DMS 273 (cell line): Measurements from ENCODE around the gene JCAD.
"Not testable (repeated sequence)": the region's sequence is repeated elsewhere in the genome, so short reads cannot be mapped to it uniquely, and the experiment has no call there.

Experiments
- DNase-seq: peaks from one replicate; lab custom pipeline; 2025; ENCODE audit not compliant: unreplicated experiment; lab: John Stamatoyannopoulos, UW

The JCAD gene

DNA sequence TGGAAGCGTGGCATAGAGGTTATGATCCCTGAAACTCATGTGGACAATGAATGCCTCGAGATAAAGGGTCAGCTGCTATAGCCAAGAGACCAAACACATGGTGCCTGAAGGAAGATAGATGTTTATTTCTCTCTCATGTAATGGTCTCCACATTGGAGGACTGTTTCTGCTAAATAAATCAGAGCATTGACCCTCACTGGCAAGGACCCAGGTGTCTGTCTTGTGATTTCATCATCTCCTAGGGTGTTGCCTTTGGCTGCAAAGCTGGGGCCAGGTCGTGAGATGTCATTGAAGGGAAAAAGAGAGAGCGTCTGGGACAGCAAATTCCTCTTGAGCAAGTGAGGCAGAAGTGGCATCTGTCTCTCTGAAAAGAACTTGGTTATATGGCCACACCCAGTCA, 64.6 kb downstream of the JCAD start:
- DNase-seq, result no peak

DNA sequence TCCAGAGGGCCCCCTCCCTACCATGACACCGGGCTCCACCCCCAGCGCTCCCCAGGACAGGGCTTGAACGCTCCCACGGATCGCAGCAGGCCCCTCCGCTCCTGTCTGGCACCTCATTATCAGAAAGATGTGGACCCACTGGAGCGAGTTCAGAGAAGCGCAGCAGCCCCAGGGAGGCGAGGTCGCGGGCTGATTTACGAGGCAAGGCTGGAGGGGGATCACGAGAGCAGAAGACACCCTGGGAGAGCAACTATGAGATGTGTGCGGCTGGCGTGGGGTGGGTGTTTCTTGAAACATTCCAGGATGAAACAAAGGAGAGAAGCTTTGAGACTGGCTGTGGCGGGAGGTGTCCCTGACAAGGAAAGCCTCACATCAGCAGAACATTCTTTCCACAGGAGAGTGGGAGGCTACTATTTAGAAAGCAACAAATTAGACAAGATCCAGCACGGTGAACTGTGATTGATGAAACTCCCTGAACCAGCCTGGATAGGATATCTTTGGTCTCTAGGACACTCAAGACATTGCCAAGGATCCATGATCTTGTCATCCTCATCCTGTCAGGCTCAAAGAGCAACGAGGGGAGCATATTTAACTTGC, 66.0 kb downstream of the JCAD start:
- no peak for DNase-seq

DNA sequence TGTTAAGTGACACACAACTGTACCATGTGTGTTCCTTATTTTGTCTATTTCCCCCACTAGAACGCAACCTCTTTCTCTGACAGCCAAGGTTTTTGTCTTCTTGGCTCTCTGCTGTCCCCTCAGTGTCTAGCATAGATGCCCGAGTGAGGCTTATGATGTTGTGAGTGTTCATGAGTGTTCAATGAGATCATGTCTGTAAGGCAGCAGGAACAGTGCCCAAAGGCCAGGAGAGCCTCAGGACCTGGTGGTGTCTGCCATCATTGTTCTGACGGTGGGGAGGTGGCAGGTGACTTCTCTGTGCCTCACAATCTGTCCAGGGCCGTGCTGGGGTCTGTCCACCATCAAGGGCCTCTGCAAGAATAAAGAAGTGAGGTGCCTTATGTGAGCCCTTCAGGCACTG, 66.5 kb downstream of the JCAD start:
- DNase-seq, result no peak

GRCh38 chr10:29991382-29991781, 68.0 kb downstream of the JCAD start:
- no peak for DNase-seq

GRCh38 chr10:29987471-29987870, 71.9 kb downstream of the JCAD start:
- DNase-seq, result no peak

- DNase-seq, result no peak
Observed at GRCh38 chr10:29982997-29983648, 76.3 kb downstream of the JCAD start.

DNA sequence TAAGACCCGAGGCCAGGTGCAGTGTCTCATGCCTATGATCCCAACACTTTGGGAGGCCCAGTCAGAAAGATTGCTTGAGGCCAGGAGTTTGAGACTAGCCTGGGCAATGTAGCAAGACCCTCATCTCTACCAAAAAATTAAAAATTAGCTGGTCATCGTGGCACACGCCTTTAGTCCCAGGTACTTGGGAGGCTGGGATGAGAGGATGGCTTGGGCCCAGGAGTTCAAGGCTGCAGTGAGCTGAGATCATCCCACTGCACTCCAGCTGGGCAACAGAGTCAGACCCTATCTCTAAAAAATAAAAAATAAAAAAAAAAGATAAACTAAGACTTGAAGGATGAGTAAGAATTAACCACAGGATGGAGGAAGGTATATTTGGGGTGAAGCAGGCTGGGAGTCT, 77.9 kb downstream of the JCAD start:
- DNase-seq, result no peak

DNA sequence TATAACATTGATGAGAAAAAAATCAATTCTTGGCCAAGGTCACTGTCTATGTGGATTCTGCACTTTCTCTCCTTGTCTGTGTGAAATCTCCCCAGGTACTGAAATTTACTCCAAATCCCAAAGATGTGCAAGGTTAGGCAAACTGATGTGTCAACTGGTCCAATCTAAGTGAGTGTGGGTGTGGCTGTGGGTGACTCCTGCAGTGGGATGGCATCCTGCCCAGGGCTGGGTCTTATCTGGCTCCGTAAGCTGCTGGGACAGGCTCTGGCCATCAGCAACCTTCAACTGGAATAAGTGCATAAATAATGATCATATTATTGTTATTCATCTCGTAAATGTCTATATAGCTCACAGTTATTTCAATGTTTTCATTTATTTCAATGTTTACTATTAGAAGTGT, 79.3 kb downstream of the JCAD start:
- no peak for DNase-seq

DNA sequence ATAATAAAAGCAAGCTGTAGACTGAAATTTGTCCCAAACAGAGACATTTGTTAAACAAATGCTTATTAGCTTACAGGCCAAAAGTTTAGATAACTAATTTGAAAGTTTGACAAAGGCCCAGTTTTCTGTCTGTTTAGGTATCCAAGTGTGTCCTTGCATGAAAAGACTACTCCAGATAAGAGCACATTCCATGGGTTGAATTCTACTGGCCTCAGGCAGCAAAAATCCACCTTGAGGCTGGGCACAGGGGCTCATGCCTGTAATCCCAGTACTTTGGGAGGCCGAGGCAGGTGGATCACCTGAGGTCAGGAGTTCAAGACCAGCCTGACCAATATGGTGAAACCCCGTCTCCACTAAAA, 80.0 kb downstream of the JCAD start:
- not testable (repeated sequence) for DNase-seq

- DNase-seq, result no peak
Observed at GRCh38 chr10:29977171-29977570, 82.2 kb downstream of the JCAD start.

- DNase-seq, result no peak
Observed at GRCh38 chr10:29976134-29976533, 83.3 kb downstream of the JCAD start.

GRCh38 chr10:29974773-29975172, 84.6 kb downstream of the JCAD start:
- DNase-seq, result no peak

DNA sequence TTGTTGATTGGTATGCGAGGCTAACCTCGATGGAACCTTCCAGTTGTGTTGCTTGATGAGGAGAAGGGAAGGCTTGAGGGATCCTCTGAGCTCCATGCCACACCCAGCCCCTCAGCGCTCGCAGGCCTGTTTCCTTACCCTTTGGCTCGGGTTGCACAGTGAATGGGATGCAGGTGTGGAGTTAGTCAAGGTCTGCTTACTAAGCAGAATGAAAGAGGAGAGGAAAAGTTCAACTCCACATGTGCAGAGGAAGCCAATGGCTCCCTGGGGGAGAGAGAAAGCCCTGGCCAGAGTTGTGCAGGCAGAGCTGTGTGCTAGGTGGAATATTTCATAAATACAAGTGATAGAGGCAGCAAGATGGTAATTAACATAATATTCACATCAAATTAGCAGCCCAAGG, 85.5 kb downstream of the JCAD start:
- DNase-seq, result no peak

- no peak for DNase-seq
Observed at GRCh38 chr10:29970576-29970975, 88.8 kb downstream of the JCAD start.

DNA sequence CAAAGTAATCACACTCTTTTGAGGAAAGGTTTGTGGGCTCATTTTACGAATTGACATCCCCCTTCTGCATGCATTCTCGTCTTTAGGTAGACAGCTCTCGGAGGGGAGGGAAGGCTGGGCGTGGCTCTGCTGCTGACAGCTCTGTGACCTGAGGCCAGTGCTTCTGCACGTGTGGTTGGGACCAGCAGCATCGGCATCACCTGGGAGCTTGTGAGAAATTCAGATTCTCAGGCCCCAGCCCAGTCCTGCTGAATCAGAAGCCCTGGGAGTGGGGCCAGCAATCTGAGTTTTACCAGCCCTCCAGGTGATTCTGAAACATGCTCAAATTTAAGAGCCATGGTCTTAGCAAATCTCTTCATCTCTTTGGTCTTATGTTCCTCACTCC, 89.4 kb downstream of the JCAD start:
- no peak for DNase-seq

DNA sequence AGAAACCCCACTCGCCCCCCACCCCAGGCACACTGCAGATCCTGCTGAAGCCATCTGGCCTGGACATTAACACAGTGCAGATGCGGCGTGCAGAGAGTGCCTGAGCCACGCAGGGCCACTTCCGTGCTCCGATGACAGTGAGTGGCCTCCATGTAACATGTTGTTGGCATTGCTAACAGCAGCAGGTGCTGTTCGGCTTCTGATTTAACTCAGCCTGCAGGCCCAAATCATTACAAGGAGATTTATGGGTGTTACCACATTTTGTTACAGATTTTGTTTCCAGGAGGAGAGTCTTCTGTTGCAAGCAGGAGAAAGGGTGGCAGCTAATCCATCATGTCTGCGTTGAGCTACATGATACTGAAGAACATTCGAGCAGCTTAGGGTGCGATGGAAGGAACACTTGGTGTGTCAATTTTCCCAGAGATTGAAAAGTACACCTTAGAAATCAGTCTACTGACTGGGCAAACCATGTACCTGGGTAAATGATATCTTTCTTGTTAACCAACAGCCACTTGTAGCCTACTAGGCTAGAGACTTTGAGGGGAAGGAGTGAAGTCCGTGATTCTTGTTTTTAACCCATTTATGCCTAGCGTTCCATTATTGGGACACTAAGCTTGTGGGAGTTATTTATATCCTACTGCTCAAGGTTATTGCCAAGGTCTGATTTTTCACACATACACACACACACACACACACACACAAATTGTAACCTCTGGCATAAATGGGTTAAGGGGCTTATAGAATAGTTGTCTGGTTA, 90.0 kb downstream of the JCAD start:
- no peak for DNase-seq

DNA sequence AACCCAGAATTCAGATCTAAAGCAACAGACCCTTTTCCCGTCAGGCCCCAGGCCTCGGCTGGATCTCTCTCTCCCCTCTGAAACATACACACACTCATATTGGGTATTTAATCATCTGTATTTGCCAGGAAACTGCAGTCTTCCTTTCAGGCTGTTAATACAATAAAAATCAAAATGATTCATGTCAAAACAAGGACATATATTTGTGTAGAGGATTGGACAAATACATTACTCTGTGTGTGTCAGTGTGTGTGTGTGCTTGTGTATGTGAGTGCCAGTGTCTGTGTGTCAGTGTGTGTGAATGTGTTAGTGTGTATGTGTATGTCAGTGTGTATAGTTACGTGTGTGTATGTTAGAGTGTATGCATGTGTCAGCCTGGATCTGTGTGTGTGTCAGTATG, 90.8 kb downstream of the JCAD start:
- DNase-seq, result no peak

DNA sequence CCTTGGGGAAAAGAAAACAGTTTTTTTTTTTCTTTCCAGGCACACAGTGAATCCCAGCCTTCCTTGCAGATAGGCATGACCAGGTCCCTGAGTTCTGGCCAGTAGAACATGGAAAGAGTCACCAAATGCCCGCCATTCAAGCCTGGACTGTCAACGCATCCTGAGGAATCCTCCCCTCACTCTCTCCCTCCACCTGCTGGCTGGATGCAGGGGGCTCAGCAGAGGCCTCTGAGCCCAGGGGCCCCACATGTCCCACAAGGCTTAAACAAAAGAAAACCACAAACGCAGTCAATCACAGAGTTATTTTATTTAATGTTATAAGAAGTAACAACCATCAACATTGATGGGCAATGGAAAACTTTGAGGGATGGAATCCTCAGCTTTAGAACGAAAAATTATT, 93.1 kb downstream of the JCAD start:
- no peak for DNase-seq
